ENCODE results near the gene MGAT5B. TPM values are rescaled to one million over a fixed set of nuclear protein-coding genes. Genes with fewer than 3 reads are reported as not detected.

The MGAT5B gene
- total RNA-seq, 1 experiment from 2014 or later: 14.3 TPM

DNA sequence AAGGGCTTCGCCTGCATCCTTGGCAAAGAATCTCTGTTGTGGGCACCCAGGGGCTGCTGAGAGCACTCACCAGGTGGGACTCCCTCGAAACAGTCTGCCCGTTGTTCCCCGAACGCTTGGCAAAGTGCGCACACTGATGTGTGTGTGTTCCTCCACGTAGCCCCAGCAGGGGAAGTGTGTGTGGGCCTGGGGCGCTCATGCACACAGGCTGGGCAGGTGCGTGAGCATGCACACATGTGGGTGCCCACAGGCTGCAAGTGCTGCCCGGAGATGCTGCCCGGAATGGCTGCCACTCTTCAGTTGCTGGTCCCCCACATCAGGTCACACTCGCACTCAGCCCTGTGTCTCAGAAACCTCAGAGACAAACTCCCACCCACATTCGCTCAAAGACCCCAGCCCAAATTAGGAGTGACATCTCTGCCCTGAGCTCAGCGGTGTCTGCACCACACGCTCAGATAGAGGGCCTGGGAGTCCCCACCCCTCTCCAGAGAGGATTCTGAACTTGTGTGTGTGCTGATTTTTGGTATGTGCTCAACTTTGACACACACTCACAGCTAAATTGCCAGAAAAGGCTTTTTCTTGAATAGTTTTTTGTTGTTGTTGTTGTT lies 119.4 kb downstream of the MGAT5B start:
- no peak overlapping the region for H3K4me3 ChIP-seq
- no peak for DNase-seq
- POLR2A ChIA-PET (ENCODE audit: unreplicated experiment): no interaction called here
- no peaks in the 10 kb centered on the region for H3F3A ChIP-seq (ENCODE audit: insufficient read depth, low read depth)
- no peaks in the 10 kb centered on the region for H3K79me2 ChIP-seq (ENCODE audit: low read depth)
- BruUV-seq (replicated peaks): no TSS peak
- no peak overlapping the region for H2AFZ ChIP-seq
- H3K36me3 ChIP-seq (ENCODE audit: low read depth): no peaks in the 10 kb centered on the region
- intact Hi-C loops (cut with micrococcal nuclease; ENCODE audit: unreplicated experiment): no loop called here
- H3K27me3 ChIP-seq (ENCODE audit: insufficient read depth, low read depth): no peaks in the 10 kb centered on the region
- TF ChIP-seq, protein P1, sequence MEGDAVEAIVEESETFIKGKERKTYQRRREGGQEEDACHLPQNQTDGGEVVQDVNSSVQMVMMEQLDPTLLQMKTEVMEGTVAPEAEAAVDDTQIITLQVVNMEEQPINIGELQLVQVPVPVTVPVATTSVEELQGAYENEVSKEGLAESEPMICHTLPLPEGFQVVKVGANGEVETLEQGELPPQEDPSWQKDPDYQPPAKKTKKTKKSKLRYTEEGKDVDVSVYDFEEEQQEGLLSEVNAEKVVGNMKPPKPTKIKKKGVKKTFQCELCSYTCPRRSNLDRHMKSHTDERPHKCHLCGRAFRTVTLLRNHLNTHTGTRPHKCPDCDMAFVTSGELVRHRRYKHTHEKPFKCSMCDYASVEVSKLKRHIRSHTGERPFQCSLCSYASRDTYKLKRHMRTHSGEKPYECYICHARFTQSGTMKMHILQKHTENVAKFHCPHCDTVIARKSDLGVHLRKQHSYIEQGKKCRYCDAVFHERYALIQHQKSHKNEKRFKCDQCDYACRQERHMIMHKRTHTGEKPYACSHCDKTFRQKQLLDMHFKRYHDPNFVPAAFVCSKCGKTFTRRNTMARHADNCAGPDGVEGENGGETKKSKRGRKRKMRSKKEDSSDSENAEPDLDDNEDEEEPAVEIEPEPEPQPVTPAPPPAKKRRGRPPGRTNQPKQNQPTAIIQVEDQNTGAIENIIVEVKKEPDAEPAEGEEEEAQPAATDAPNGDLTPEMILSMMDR (conservative IDR thresholded peaks at IDR 0.05): no peak
- TF ChIP-seq EZH2 (IDR thresholded peaks at IDR 0.05; ENCODE audit: low read depth): no peak
- no peak overlapping the region for H3K4me2 ChIP-seq
- CTCF ChIA-PET: no interaction called here
- no peaks in the 10 kb centered on the region for H3K4me1 ChIP-seq (replicated peaks; ENCODE audit: insufficient read depth)
- H3K9me2 ChIP-seq (ENCODE audit: insufficient read depth): no peaks in the 10 kb centered on the region
- H3K9me3 ChIP-seq (ENCODE audit: insufficient read depth, low read depth): no peaks in the 10 kb centered on the region
- no peak overlapping the region for H3K27ac ChIP-seq
- H4K20me1 ChIP-seq (ENCODE audit: insufficient read depth): no peaks in the 10 kb centered on the region

DNA sequence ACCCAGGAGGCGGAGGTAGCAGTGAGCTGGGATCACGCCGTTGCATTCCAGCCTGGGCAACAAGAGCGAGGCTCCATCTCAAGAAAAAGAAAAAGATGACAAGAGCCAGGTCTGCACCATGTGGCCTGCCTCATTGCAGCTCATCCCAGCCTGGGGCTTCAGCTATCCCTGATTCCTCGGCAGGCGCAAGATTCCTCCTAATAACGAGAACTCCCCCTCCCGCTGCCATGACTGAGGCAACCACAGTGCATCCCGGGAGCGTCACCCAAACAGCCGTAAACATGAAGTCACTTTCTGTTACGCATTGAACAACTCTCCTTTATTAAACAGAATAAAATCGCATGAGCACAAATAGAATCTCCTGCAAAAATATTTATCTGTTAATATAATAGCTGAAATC lies 120.6 kb downstream of the MGAT5B start:
- Histone ChIP-seq H3K4me3 (no peak overlapping the region), H3K9me2 (ENCODE audit: insufficient read depth) (no peaks in the 10 kb centered on the region), H3K4me2 (no peak overlapping the region), H2AFZ (no peak overlapping the region), H3K4me1 (replicated peaks; ENCODE audit: insufficient read depth) (no peaks in the 10 kb centered on the region), H4K20me1 (ENCODE audit: insufficient read depth) (no peaks in the 10 kb centered on the region), H3F3A (ENCODE audit: insufficient read depth, low read depth) (no peaks in the 10 kb centered on the region), H3K79me2 (ENCODE audit: low read depth) (no peaks in the 10 kb centered on the region), H3K36me3 (ENCODE audit: low read depth) (no peaks in the 10 kb centered on the region), H3K27me3 (ENCODE audit: insufficient read depth, low read depth) (no peaks in the 10 kb centered on the region), H3K9me3 (ENCODE audit: insufficient read depth, low read depth) (no peaks in the 10 kb centered on the region), H3K27ac (no peak overlapping the region)
- POLR2A ChIA-PET (ENCODE audit: unreplicated experiment): interaction anchor here (0.7 kb wide), 1 partner anchor 1200 kb away, joined by 5 read pairs; no protein-coding TSS in a partner anchor
- TF ChIP-seq, protein P1 (conservative IDR thresholded peaks at IDR 0.05): no peak
- TF ChIP-seq EZH2 (IDR thresholded peaks at IDR 0.05; ENCODE audit: low read depth): no peak
- CTCF ChIA-PET: no interaction called here
- BruUV-seq (replicated peaks): no TSS peak
- intact Hi-C loops (cut with micrococcal nuclease; ENCODE audit: unreplicated experiment): no loop called here
- DNase-seq: no peak

DNA sequence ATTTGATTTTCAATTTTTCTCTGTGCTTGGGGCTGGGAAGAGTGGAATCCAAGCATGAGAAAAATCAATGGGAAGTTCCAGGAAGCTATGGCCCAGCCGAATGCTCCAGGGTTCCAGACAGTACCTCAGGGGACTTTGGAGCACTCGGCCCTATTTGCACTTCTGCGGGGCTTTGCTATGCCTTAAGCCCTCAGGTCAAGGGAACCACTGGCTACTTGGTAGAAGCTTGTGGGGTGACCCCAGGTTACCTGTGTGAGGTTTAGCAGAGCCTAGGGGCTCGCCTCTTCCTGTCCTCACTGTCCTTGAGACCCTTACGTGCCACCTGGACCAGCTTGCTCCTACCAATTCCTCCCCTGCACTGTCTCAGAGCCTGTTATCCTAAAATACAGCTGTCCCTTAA lies 121.3 kb downstream of the MGAT5B start:
- Histone ChIP-seq H3K9me2 (ENCODE audit: insufficient read depth) (no peaks in the 10 kb centered on the region), H2AFZ (no peak overlapping the region), H3K4me2 (no peak overlapping the region), H3K27me3 (ENCODE audit: insufficient read depth, low read depth) (no peaks in the 10 kb centered on the region), H3F3A (ENCODE audit: insufficient read depth, low read depth) (no peaks in the 10 kb centered on the region), H3K79me2 (ENCODE audit: low read depth) (no peaks in the 10 kb centered on the region), H3K36me3 (ENCODE audit: low read depth) (no peaks in the 10 kb centered on the region), H3K27ac (no peak overlapping the region), H4K20me1 (ENCODE audit: insufficient read depth) (no peaks in the 10 kb centered on the region), H3K9me3 (ENCODE audit: insufficient read depth, low read depth) (no peaks in the 10 kb centered on the region), H3K4me3 (no peak overlapping the region), H3K4me1 (replicated peaks; ENCODE audit: insufficient read depth) (no peaks in the 10 kb centered on the region)
- CTCF ChIA-PET: no interaction called here
- intact Hi-C loops (cut with micrococcal nuclease; ENCODE audit: unreplicated experiment): no loop called here
- no TSS peak for BruUV-seq (replicated peaks)
- no peak for TF ChIP-seq EZH2 (IDR thresholded peaks at IDR 0.05; ENCODE audit: low read depth)
- TF ChIP-seq, protein P1 (conservative IDR thresholded peaks at IDR 0.05): no peak
- POLR2A ChIA-PET (ENCODE audit: unreplicated experiment): no interaction called here
- no peak for DNase-seq

All from PC-9 (cell line).